Peyer's patch (tissue), 4 donors: ENCODE data around the gene IQCM. TPM values are rescaled to one million over a fixed set of nuclear protein-coding genes. Genes with fewer than 3 reads are reported as not detected.

Experiments
- DNase-seq, 3 donors: peaks; one replicate each; pipeline ENCODE4 v3.0.0-alpha.2; 2017 to 2019
- H3K27ac ChIP-seq, 4 donors: fragments of 200-600 bp; sonication (generic); one replicate each; pipeline ENCODE4 v1.5.1; 2016 to 2019
- H3K27me3 ChIP-seq, 2 donors: fragments of 200-600 bp; sonication (generic); one replicate each; pipeline ENCODE4 v1.5.1; 2019
- H3K36me3 ChIP-seq, 3 donors: fragments of 200-600 bp; sonication (generic); one replicate each; pipeline ENCODE4 v1.5.1; 2016 to 2019
- H3K4me1 ChIP-seq, 4 donors: fragments of 200-600 bp; sonication (generic); one replicate each; pipeline ENCODE4 v1.5.1; 2016 to 2019
- H3K4me3 ChIP-seq, 4 donors: fragments of 200-600 bp; sonication (generic); 1 replicate in 3 of 4; 2 replicates in 1 of 4; pipeline ENCODE4 v1.5.1; 2016 to 2019; ENCODE audit warnings: mild to moderate bottlenecking in 1 of 4
- H3K9me3 ChIP-seq, 4 donors: fragments of 200-600 bp; sonication (generic); one replicate each; pipeline ENCODE4 v1.5.1; 2016 to 2019; ENCODE audit warnings: mild to moderate bottlenecking in 1 of 4
- CTCF ChIP-seq, 6 experiments: fragments of 450-650 bp in 4 of 6; fragments of 200-600 bp in 2 of 6; sonication (generic) in 1 of 6; IDR thresholded peaks; one replicate each; pipeline ENCODE4 v1.5.1; 2017 to 2019; ENCODE audit warnings: antibody characterized with exemption in 6 of 6, mild to moderate bottlenecking in 3 of 6, moderate library complexity in 1 of 6
- POLR2A ChIP-seq, 2 donors: fragments of 450-650 bp; IDR thresholded peaks; one replicate each; pipeline ENCODE4 v1.5.1; 2017; ENCODE audit warnings: antibody characterized with exemption in 2 of 2, mild to moderate bottlenecking in 2 of 2, moderate library complexity in 2 of 2
- total RNA-seq, 4 donors: library from RNA; depleted of rRNA; stranded (reverse); fragments of >200 nt; gene quantifications; one replicate each; pipeline ENCODE4 v1.1.0, GENCODE V29; 2016

The IQCM gene
- total RNA-seq, 4 donors from 2014 or later: not detected

DNA sequence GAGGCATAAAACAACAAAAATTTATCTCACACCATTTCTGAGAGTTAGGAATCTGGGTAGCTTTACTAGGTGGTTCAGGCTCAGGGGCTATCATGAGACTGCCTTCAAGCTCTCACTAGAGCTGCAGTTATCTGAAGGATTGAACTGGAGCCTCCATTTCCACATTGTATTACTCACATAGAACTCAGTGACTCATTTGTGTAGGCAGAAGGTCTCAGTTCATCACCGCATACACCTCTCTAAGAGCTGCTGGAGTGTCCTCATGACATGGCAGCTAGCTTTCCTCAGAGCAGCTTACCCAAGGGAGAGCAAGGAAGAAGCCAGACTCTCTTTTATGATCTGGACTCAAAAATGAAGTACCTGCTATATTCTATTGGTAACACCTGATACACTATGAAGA lies 389.2 kb downstream of the IQCM start:
- H3K36me3 ChIP-seq: no peaks in the 10 kb centered on the region
- H3K27me3 ChIP-seq: no peaks in the 10 kb centered on the region
- H3K27ac ChIP-seq: no peak overlapping the region
- H3K4me3 ChIP-seq: no peak overlapping the region
- no peaks in the 10 kb centered on the region for H3K4me1 ChIP-seq
- TF ChIP-seq CTCF (IDR thresholded peaks at IDR 0.05) (no peak), POLR2A (IDR thresholded peaks at IDR 0.05) (no peak)
- no peak for DNase-seq
- no peaks in the 10 kb centered on the region for H3K9me3 ChIP-seq

DNA sequence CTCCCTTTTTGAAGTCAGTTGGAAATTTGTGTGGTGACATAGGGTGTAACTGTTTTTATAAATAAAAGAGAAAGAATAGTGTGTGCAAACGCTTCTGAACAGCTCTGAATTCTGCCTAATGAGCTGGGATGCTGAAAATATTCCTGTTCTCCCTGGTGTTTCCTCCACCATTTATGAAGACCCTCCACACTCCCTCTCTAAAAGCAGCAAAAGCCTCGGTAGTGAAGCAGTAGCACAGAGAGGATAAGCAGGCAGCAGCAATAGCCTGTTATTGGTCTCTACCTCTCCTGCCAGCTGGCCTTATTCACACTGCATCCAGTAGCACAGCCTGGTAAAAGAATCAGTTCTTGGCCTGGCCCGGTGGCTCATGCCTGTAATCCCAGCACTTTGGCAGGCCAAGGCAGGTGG lies 406.1 kb downstream of the IQCM start:
- no peak for TF ChIP-seq POLR2A (IDR thresholded peaks at IDR 0.05)
- no peak for TF ChIP-seq CTCF (IDR thresholded peaks at IDR 0.05)
- Histone ChIP-seq H3K36me3 (no peaks in the 10 kb centered on the region), H3K4me3 (no peak overlapping the region), H3K9me3 (no peaks in the 10 kb centered on the region), H3K4me1 (no peaks in the 10 kb centered on the region), H3K27ac (no peak overlapping the region), H3K27me3 (no peaks in the 10 kb centered on the region)
- DNase-seq: no peak

DNA sequence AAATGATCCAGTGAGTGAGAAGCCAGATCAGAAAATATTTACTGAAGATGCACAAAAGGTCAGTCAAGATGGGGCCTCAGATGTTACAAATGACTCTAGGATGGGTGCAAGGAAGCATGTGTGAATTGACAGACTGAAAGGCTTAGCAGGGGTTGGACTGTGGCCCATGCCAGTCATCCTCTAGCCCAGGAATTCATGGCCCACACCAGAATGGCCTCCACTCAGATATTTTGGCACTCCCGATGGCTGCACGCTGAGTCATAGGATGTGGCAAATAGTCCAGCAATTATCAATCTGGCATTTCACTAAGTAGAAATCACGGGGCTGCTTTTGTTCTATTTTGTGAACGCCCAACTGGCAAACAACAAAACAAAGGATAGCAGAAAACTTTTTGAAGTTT lies 406.5 kb downstream of the IQCM start:
- Histone ChIP-seq H3K27me3 (no peaks in the 10 kb centered on the region), H3K4me3 (no peak overlapping the region), H3K36me3 (no peaks in the 10 kb centered on the region), H3K27ac (no peak overlapping the region), H3K4me1 (no peaks in the 10 kb centered on the region), H3K9me3 (no peaks in the 10 kb centered on the region)
- TF ChIP-seq CTCF (IDR thresholded peaks at IDR 0.05) (no peak), POLR2A (IDR thresholded peaks at IDR 0.05) (no peak)
- peak in 1 of 3 donors; percentile 34 for DNase-seq

DNA sequence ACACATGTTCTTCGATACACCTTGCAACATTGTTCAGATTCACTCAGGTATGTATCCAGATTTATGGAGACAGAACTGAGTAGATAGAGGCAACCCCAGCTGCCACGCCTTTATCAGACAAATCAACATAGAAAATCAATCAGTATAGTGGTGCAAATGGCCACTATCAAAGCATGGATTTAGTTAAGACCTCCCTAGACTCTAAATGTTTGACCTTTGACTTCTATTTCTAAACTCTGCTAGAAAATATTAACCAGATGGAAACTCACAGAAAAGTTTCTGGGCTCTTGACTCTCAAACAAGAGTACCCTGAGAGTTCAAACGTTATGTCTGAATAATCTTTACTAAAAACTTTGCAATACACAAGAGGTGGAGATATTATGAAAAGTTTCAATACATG lies 411.5 kb downstream of the IQCM start:
- Histone ChIP-seq H3K27ac (no peak overlapping the region), H3K4me1 (no peaks in the 10 kb centered on the region), H3K9me3 (no peaks in the 10 kb centered on the region), H3K4me3 (no peak overlapping the region), H3K27me3 (no peaks in the 10 kb centered on the region), H3K36me3 (no peaks in the 10 kb centered on the region)
- TF ChIP-seq POLR2A (IDR thresholded peaks at IDR 0.05): no peak
- TF ChIP-seq CTCF (IDR thresholded peaks at IDR 0.05): no peak
- DNase-seq: no peak

DNA sequence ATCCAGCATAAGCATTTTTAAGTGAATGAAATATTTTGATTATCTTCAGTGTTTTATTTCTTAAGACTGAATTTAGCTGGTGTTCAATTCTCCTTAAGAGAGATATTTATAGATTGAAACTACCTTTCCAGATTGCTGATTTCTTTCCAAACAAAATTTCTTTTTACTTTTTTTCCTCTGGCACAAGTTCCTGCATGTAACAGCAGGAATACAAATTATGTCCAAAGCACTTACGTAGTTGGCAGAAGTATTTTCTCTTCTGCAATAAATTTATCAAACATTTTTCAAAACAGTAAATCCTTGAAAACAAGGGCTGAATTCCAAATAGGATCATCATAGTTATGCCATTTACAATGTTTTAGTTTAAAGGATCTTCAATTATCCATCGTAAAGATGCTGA lies 412.6 kb downstream of the IQCM start:
- Histone ChIP-seq H3K9me3 (no peaks in the 10 kb centered on the region), H3K4me1 (no peaks in the 10 kb centered on the region)
- no peak for DNase-seq

More for the DNA sequence above, 412.6 kb downstream of the IQCM start:
- no peaks in the 10 kb centered on the region for H3K27me3 ChIP-seq
- H3K27ac ChIP-seq: no peak overlapping the region
- H3K36me3 ChIP-seq: no peaks in the 10 kb centered on the region
- TF ChIP-seq POLR2A (IDR thresholded peaks at IDR 0.05): no peak
- no peak for TF ChIP-seq CTCF (IDR thresholded peaks at IDR 0.05)
- H3K4me3 ChIP-seq: no peak overlapping the region
